ENCODE data around the gene SGCE.

SGCE gene

DNA sequence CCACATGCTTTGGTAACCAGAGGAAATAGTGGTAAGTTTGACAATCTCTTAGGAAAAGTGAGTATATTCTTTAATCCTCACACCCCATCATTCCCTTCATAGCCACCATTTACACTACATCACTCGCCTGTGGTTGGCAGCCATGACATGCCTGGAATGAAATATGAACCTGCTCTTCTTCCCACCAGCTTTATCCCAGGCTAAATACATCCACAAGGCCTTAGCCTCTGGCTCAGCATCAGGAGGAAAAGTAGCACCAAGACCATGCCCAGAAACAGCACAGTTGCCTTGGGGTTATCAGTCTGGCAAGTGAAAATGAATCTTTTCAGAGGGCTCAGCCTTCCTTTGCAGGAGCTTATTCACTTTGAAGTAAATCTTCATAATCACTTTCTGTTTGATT, 40.3 kb downstream of the SGCE start:
- TF ChIP-seq, protein P1, sequence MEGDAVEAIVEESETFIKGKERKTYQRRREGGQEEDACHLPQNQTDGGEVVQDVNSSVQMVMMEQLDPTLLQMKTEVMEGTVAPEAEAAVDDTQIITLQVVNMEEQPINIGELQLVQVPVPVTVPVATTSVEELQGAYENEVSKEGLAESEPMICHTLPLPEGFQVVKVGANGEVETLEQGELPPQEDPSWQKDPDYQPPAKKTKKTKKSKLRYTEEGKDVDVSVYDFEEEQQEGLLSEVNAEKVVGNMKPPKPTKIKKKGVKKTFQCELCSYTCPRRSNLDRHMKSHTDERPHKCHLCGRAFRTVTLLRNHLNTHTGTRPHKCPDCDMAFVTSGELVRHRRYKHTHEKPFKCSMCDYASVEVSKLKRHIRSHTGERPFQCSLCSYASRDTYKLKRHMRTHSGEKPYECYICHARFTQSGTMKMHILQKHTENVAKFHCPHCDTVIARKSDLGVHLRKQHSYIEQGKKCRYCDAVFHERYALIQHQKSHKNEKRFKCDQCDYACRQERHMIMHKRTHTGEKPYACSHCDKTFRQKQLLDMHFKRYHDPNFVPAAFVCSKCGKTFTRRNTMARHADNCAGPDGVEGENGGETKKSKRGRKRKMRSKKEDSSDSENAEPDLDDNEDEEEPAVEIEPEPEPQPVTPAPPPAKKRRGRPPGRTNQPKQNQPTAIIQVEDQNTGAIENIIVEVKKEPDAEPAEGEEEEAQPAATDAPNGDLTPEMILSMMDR (IDR thresholded peaks at IDR 0.05): no peak
- Histone ChIP-seq H3K27me3 (ENCODE audit: control insufficient read depth, insufficient read depth, low read length) (no peaks in the 10 kb centered on the region), H3K9me3 (ENCODE audit: control insufficient read depth, low read length) (no peaks in the 10 kb centered on the region), H3K4me3 (ENCODE audit: low read depth, low read length) (no peak overlapping the region), H3K79me2 (no peaks in the 10 kb centered on the region), H3K4me2 (ENCODE audit: low read length) (no peak overlapping the region), H3K27ac (no peak overlapping the region), H2AFZ (no peak overlapping the region), H3K4me1 (no peaks in the 10 kb centered on the region), H3K36me3 (ENCODE audit: control insufficient read depth, insufficient read depth, low read length) (no peaks in the 10 kb centered on the region), H3K9ac (no peak overlapping the region)

DNA sequence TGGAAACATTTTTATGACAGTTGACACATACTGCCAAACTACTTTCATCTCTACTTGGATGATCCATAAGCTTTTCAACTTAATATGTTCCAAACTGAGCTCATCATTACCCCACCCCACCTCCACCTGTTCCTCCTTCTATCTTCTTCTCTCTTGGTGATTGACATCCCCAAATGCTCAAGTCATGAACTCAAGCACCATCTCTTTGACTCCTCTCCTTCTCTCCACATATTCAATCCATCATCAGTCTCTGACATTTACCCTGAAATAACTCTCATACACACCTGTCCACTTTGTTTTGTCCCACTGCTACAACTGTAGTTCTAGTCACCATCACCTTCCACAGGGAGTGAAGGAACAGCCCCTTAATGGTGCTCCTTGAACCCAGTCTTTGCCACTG, 43.3 kb downstream of the SGCE start:
- Histone ChIP-seq H3K9ac (no peak overlapping the region), H3K4me1 (no peaks in the 10 kb centered on the region), H2AFZ (no peak overlapping the region), H3K27ac (no peak overlapping the region), H3K27me3 (ENCODE audit: control insufficient read depth, insufficient read depth, low read length) (no peaks in the 10 kb centered on the region), H3K36me3 (ENCODE audit: control insufficient read depth, insufficient read depth, low read length) (no peaks in the 10 kb centered on the region), H3K9me3 (ENCODE audit: control insufficient read depth, low read length) (no peaks in the 10 kb centered on the region), H3K4me3 (ENCODE audit: low read depth, low read length) (no peak overlapping the region), H3K4me2 (ENCODE audit: low read length) (no peak overlapping the region), H3K79me2 (no peaks in the 10 kb centered on the region)
- TF ChIP-seq, protein P1 (IDR thresholded peaks at IDR 0.05): no peak

DNA sequence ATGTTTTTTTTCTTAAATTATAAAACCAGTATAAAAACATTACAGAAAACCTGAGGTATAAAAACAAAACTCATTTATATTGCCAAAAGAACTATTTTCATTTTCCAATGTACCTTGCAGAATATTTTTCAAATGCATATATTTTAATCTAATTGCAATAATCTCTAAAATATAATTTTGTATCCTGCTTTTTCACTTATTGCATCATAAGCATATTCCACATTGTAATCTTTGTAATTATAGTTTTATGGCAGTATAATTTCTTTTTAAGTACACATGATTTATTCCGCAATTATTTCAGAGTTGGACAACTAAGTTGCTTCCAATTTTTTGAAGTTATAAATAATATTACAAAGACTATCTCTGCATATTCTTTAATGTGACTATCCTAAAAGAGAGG, 43.7 kb downstream of the SGCE start:
- H3K9ac ChIP-seq: no peak overlapping the region
- no peaks in the 10 kb centered on the region for H3K79me2 ChIP-seq
- no peaks in the 10 kb centered on the region for H3K4me1 ChIP-seq
- no peak overlapping the region for H3K27ac ChIP-seq
- no peaks in the 10 kb centered on the region for H3K27me3 ChIP-seq (ENCODE audit: control insufficient read depth, insufficient read depth, low read length)
- TF ChIP-seq, protein P1 (IDR thresholded peaks at IDR 0.05): no peak
- H3K4me3 ChIP-seq (ENCODE audit: low read depth, low read length): no peak overlapping the region
- no peak overlapping the region for H3K4me2 ChIP-seq (ENCODE audit: low read length)
- no peak overlapping the region for H2AFZ ChIP-seq
- H3K9me3 ChIP-seq (ENCODE audit: control insufficient read depth, low read length): no peaks in the 10 kb centered on the region
- H3K36me3 ChIP-seq (ENCODE audit: control insufficient read depth, insufficient read depth, low read length): no peaks in the 10 kb centered on the region

DNA sequence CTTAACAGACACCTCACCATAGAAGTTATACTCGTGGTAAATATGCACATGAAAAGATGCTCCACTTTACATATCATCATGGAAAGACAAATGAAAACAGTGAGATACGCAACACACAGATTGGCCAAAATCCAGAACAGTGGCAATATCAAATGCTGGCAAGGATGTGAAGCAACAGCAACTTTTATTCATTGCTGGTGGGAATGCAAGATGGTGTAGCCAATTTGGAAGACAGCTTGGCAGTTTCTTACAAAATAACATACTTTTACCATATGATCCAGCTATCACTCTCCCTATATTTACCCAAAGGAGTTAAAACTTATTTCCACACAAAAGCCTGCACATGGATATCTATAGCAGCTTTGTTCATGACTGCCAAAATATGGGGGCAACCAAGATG, 46.4 kb downstream of the SGCE start:
- Histone ChIP-seq H3K4me3 (ENCODE audit: low read depth, low read length) (no peak overlapping the region), H3K4me1 (no peaks in the 10 kb centered on the region), H3K4me2 (ENCODE audit: low read length) (no peak overlapping the region), H3K27me3 (ENCODE audit: control insufficient read depth, insufficient read depth, low read length) (no peaks in the 10 kb centered on the region), H2AFZ (no peak overlapping the region), H3K36me3 (ENCODE audit: control insufficient read depth, insufficient read depth, low read length) (no peaks in the 10 kb centered on the region), H3K79me2 (no peaks in the 10 kb centered on the region), H3K9me3 (ENCODE audit: control insufficient read depth, low read length) (no peaks in the 10 kb centered on the region), H3K9ac (no peak overlapping the region), H3K27ac (no peak overlapping the region)
- TF ChIP-seq, protein P1 (IDR thresholded peaks at IDR 0.05): no peak

DNA sequence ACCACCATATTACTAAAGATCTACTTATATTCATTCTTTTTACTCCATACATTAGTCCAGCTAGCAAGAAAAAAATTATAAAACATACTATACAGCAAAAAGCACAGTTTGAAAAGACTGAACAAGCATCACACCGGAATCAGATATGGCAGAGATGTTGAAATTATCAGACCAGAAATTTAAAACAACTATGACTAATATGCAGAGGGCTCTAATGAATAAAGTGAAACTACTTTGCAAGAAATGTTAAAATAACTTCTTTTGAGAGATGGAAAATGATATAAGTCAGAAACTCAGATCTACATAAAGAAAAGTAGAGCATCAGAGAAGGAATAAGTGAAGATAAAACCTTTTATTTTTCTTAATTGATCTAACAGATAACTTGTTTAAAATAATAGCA, 50.9 kb downstream of the SGCE start:
- Histone ChIP-seq H3K4me1 (no peaks in the 10 kb centered on the region), H3K79me2 (no peaks in the 10 kb centered on the region), H2AFZ (no peak overlapping the region), H3K27ac (no peak overlapping the region), H3K27me3 (ENCODE audit: control insufficient read depth, insufficient read depth, low read length) (no peaks in the 10 kb centered on the region), H3K4me3 (ENCODE audit: low read depth, low read length) (no peak overlapping the region), H3K4me2 (ENCODE audit: low read length) (no peak overlapping the region), H3K9me3 (ENCODE audit: control insufficient read depth, low read length) (no peaks in the 10 kb centered on the region), H3K36me3 (ENCODE audit: control insufficient read depth, insufficient read depth, low read length) (no peaks in the 10 kb centered on the region), H3K9ac (no peak overlapping the region)
- TF ChIP-seq, protein P1 (IDR thresholded peaks at IDR 0.05): no peak

Measured in parathyroid adenoma (tissue), 2 donors.